Gastrocnemius medialis (tissue), 4 donors: ENCODE data around the gene BLVRB.

Experiments used
- POLR2A ChIP-seq, 2 donors: fragments of 450-650 bp; IDR thresholded peaks; one replicate each; pipeline ENCODE4 v1.6.1; 2017; ENCODE audit warnings: antibody characterized with exemption in 2 of 2, mild to moderate bottlenecking in 2 of 2, moderate library complexity in 2 of 2
- TF ChIP-seq, protein P1 (sequence below), 5 experiments: fragments of 450-650 bp in 3 of 5; fragments of 200-600 bp in 2 of 5; sonication (generic) in 2 of 5; IDR thresholded peaks in 4 of 5; conservative IDR thresholded peaks in 1 of 5; 1 replicate in 4 of 5; 2 replicates in 1 of 5; pipeline ENCODE4 v1.5.1; 2016 to 2019; ENCODE audit warnings: antibody characterized with exemption in 5 of 5, mild to moderate bottlenecking in 3 of 5, moderate library complexity in 3 of 5

- TF ChIP-seq, protein P1, sequence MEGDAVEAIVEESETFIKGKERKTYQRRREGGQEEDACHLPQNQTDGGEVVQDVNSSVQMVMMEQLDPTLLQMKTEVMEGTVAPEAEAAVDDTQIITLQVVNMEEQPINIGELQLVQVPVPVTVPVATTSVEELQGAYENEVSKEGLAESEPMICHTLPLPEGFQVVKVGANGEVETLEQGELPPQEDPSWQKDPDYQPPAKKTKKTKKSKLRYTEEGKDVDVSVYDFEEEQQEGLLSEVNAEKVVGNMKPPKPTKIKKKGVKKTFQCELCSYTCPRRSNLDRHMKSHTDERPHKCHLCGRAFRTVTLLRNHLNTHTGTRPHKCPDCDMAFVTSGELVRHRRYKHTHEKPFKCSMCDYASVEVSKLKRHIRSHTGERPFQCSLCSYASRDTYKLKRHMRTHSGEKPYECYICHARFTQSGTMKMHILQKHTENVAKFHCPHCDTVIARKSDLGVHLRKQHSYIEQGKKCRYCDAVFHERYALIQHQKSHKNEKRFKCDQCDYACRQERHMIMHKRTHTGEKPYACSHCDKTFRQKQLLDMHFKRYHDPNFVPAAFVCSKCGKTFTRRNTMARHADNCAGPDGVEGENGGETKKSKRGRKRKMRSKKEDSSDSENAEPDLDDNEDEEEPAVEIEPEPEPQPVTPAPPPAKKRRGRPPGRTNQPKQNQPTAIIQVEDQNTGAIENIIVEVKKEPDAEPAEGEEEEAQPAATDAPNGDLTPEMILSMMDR (IDR thresholded peaks at IDR 0.05 in 4 of 5, conservative IDR thresholded peaks at IDR 0.05 in 1 of 5): no peak
- no peak for TF ChIP-seq POLR2A (IDR thresholded peaks at IDR 0.05)
Measured at GRCh38 chr19:40438284-40438683, 27.3 kb downstream of the BLVRB start.
